OCI-LY1 (cell line): ENCODE results near the gene MGAT2.

ENCODE experiments used
- H2AFZ ChIP-seq: fragments of 200-600 bp; sonication (generic), shearing (Covaris generic); 2 replicates; pipeline ENCODE4 v1.6.0; 2014; ENCODE audit warnings: antibody characterized with exemption, mild to moderate bottlenecking, low read length
- H3F3A ChIP-seq: fragments of 200-600 bp; sonication (generic), shearing (Covaris generic); 2 replicates; pipeline ENCODE4 v1.6.0; 2014; ENCODE audit warnings: mild to moderate bottlenecking, antibody characterized with exemption, low read length, moderate library complexity; ENCODE audit not compliant: insufficient read depth
- H3K27ac ChIP-seq: fragments of 200-600 bp; sonication (generic); 2 replicates; pipeline ENCODE4 v1.5.1; 2014; ENCODE audit warnings: low read length, mixed run types, mild to moderate bottlenecking, low read depth; ENCODE audit not compliant: poor library complexity, severe bottlenecking
- H3K27me3 ChIP-seq: fragments of 200-600 bp; sonication (generic); 2 replicates; pipeline ENCODE4 v1.6.0; 2014; ENCODE audit warnings: antibody characterized with exemption, mild to moderate bottlenecking, low read length, moderate library complexity; ENCODE audit not compliant: insufficient read depth
- H3K36me3 ChIP-seq: fragments of 200-600 bp; sonication (generic); 2 replicates; pipeline ENCODE4 v1.6.1; 2014; ENCODE audit warnings: mild to moderate bottlenecking, antibody characterized with exemption, low read length, moderate library complexity, mixed read lengths; ENCODE audit not compliant: insufficient read depth
- H3K4me1 ChIP-seq: fragments of 200-600 bp; sonication (generic); 2 replicates; pipeline ENCODE4 v1.5.1; 2014; ENCODE audit warnings: mild to moderate bottlenecking, low read length, moderate library complexity; ENCODE audit not compliant: insufficient read depth, severe bottlenecking
- H3K4me2 ChIP-seq: fragments of 200-600 bp; sonication (generic), shearing (Covaris generic); 2 replicates; pipeline ENCODE4 v1.6.1; 2014; ENCODE audit warnings: low read length
- H3K4me3 ChIP-seq: fragments of 200-600 bp; sonication (generic); 2 replicates; pipeline ENCODE4 v1.5.1; 2014; ENCODE audit warnings: low read length, low read depth, mild to moderate bottlenecking, mixed read lengths; ENCODE audit not compliant: poor library complexity, severe bottlenecking
- H3K79me2 ChIP-seq: fragments of 200-600 bp; shearing (Covaris generic); 2 replicates; pipeline ENCODE4 v1.6.1; 2016; ENCODE audit warnings: mixed run types, low read length, mixed read lengths; ENCODE audit not compliant: insufficient read depth
- H3K9ac ChIP-seq: fragments of 200-600 bp; sonication (generic), shearing (Covaris generic); 2 replicates; pipeline ENCODE4 v1.6.1; 2014; ENCODE audit warnings: mild to moderate bottlenecking, low read length, mixed read lengths
- H3K9me2 ChIP-seq: fragments of 200-600 bp; sonication (generic), shearing (Covaris generic); 2 replicates; pipeline ENCODE4 v1.6.1; 2014; ENCODE audit warnings: low read depth, mild to moderate bottlenecking, low read length, mixed read lengths
- H3K9me3 ChIP-seq: fragments of 200-600 bp; shearing (Covaris generic); 2 replicates; pipeline ENCODE4 v1.6.1; 2014; ENCODE audit warnings: low read length, mixed read lengths
- H4K20me1 ChIP-seq: fragments of 200-600 bp; sonication (generic), shearing (Covaris generic); 2 replicates; pipeline ENCODE4 v1.6.0; 2016; ENCODE audit warnings: mild to moderate bottlenecking, low read length; ENCODE audit not compliant: insufficient read depth
- CTCF ChIP-seq: fragments of 200-600 bp; sonication (generic), shearing (Covaris generic); IDR thresholded peaks from 2 replicates; pipeline ENCODE4 v1.5.1; 2017; ENCODE audit warnings: mild to moderate bottlenecking, antibody characterized with exemption, low read length, moderate library complexity, mixed read lengths
- EZH2 ChIP-seq: fragments of 200-600 bp; sonication (generic), shearing (Covaris generic); IDR thresholded peaks from 2 replicates; pipeline ENCODE4 v1.8.0; 2017; ENCODE audit warnings: borderline replicate concordance, mixed run types, mild to moderate bottlenecking, antibody characterized with exemption, low read length, moderate library complexity, mixed read lengths

The MGAT2 gene

GRCh38 chr14:49579841-49580240 is 40.8 kb upstream of the MGAT2 start:
- Histone ChIP-seq H3K4me3 (no peak overlapping the region), H3K27me3 (no peaks in the 10 kb centered on the region), H3K4me2 (no peak overlapping the region), H3K9me2 (no peaks in the 10 kb centered on the region), H3F3A (no peaks in the 10 kb centered on the region), H4K20me1 (peaks cover 7% of the 10 kb centered on the region; the same call in 1 of the 2 replicates), H3K9me3 (no peaks in the 10 kb centered on the region), H3K36me3 (peaks cover 83% of the 10 kb centered on the region), H3K4me1 (peaks cover 22% of the 10 kb centered on the region), H3K79me2 (peaks cover 43% of the 10 kb centered on the region), H2AFZ (no peak overlapping the region), H3K9ac (no peak overlapping the region), H3K27ac (no peak overlapping the region)
- TF ChIP-seq CTCF: no peak
- TF ChIP-seq EZH2: no peak

GRCh38 chr14:49581209-49582112 is 39.1 kb upstream of the MGAT2 start:
- H4K20me1 ChIP-seq: peaks cover 7% of the 10 kb centered on the region; the same call in 1 of the 2 replicates
- H3K9me2 ChIP-seq: no peaks in the 10 kb centered on the region
- H3K79me2 ChIP-seq: peaks cover 57% of the 10 kb centered on the region
- H3K9me3 ChIP-seq: no peaks in the 10 kb centered on the region
- H3K4me3 ChIP-seq: no peak overlapping the region
- H3F3A ChIP-seq: no peaks in the 10 kb centered on the region
- H3K4me1 ChIP-seq: peaks cover 25% of the 10 kb centered on the region
- H3K27ac ChIP-seq: peak overlapping the region; percentile 7
- no peak overlapping the region for H3K4me2 ChIP-seq
- peaks cover 77% of the 10 kb centered on the region for H3K36me3 ChIP-seq
- H3K9ac ChIP-seq: no peak overlapping the region
- TF ChIP-seq CTCF (no peak), EZH2 (no peak)
- H2AFZ ChIP-seq: no peak overlapping the region
- H3K27me3 ChIP-seq: no peaks in the 10 kb centered on the region

GRCh38 chr14:49582113-49582977 is 38.3 kb upstream of the MGAT2 start:
- Histone ChIP-seq H3K9me3 (no peaks in the 10 kb centered on the region), H3K9me2 (no peaks in the 10 kb centered on the region), H2AFZ (no peak overlapping the region), H3K4me1 (peaks cover 25% of the 10 kb centered on the region), H3K36me3 (peaks cover 68% of the 10 kb centered on the region), H3K4me2 (no peak overlapping the region), H3K27ac (no peak overlapping the region), H3K79me2 (peaks cover 57% of the 10 kb centered on the region), H4K20me1 (peaks cover 7% of the 10 kb centered on the region; the same call in 1 of the 2 replicates), H3K4me3 (no peak overlapping the region), H3F3A (no peaks in the 10 kb centered on the region), H3K9ac (no peak overlapping the region), H3K27me3 (no peaks in the 10 kb centered on the region)
- TF ChIP-seq CTCF (no peak), EZH2 (no peak)
